Chondrocyte (in vitro differentiated cells): ENCODE measurements around the gene CHST12. TPM values are rescaled to one million over a fixed set of nuclear protein-coding genes. Genes with fewer than 3 reads are reported as not detected.

Experiments used
- DNase-seq: peaks from one replicate; pipeline ENCODE4 v3.0.0; 2021; ENCODE audit warnings: mixed read lengths, low spot score
- H3K27ac Mint-ChIP-seq: one replicate; pipeline ENCODE4 v1.8.0; 2021; ENCODE audit warnings: mild to moderate bottlenecking, moderate library complexity, mixed read lengths; ENCODE audit not compliant: unreplicated experiment
- H3K27me3 Mint-ChIP-seq: 2 replicates; pipeline ENCODE4 v1.8.0; 2021; ENCODE audit warnings: low read depth, mixed read lengths
- H3K36me3 Mint-ChIP-seq: 2 replicates; pipeline ENCODE4 v1.8.0; 2021; ENCODE audit warnings: low read depth, mixed read lengths
- H3K4me1 Mint-ChIP-seq: 2 replicates; pipeline ENCODE4 v1.8.0; 2021; ENCODE audit warnings: low read depth, mild to moderate bottlenecking, mixed read lengths
- H3K4me3 Mint-ChIP-seq: one replicate; pipeline ENCODE4 v1.8.0; 2021; ENCODE audit warnings: mild to moderate bottlenecking, moderate library complexity, mixed read lengths; ENCODE audit not compliant: unreplicated experiment
- H3K9me3 Mint-ChIP-seq: 2 replicates; pipeline ENCODE4 v1.8.0; 2021; ENCODE audit warnings: low read depth, mixed read lengths
- CTCF ChIP-seq: fragments of 200-600 bp; sonication (generic); IDR thresholded peaks from 2 replicates; pipeline ENCODE4 v1.5.0; 2021; ENCODE audit warnings: antibody characterized with exemption, mild to moderate bottlenecking, moderate library complexity
- total RNA-seq: library from RNA; stranded (reverse); gene quantifications from 3 replicates; pipeline ENCODE4 v1.2.1, GENCODE V29; 2021

The CHST12 gene
- total RNA-seq, 1 donor from 2014 or later = 22.4 TPM

GRCh38 chr7:2438186-2438585 is 34.8 kb downstream of the CHST12 start:
- TF ChIP-seq CTCF = no peak
- H3K4me3 Mint-ChIP-seq = no peak overlapping the region
- no peak for DNase-seq
- no peak overlapping the region for H3K27ac Mint-ChIP-seq
- peaks cover 22% of the 10 kb centered on the region for H3K36me3 Mint-ChIP-seq
- H3K4me1 Mint-ChIP-seq = peaks cover 11% of the 10 kb centered on the region
- no peaks in the 10 kb centered on the region for H3K9me3 Mint-ChIP-seq
- no peaks in the 10 kb centered on the region for H3K27me3 Mint-ChIP-seq

GRCh38 chr7:2438775-2439174 is 35.4 kb downstream of the CHST12 start:
- H3K4me1 Mint-ChIP-seq = peaks cover 11% of the 10 kb centered on the region
- H3K4me3 Mint-ChIP-seq = no peak overlapping the region
- DNase-seq = no peak
- H3K9me3 Mint-ChIP-seq = no peaks in the 10 kb centered on the region
- no peak for TF ChIP-seq CTCF
- peaks cover 17% of the 10 kb centered on the region for H3K36me3 Mint-ChIP-seq
- H3K27me3 Mint-ChIP-seq = no peaks in the 10 kb centered on the region
- H3K27ac Mint-ChIP-seq = no peak overlapping the region

DNA sequence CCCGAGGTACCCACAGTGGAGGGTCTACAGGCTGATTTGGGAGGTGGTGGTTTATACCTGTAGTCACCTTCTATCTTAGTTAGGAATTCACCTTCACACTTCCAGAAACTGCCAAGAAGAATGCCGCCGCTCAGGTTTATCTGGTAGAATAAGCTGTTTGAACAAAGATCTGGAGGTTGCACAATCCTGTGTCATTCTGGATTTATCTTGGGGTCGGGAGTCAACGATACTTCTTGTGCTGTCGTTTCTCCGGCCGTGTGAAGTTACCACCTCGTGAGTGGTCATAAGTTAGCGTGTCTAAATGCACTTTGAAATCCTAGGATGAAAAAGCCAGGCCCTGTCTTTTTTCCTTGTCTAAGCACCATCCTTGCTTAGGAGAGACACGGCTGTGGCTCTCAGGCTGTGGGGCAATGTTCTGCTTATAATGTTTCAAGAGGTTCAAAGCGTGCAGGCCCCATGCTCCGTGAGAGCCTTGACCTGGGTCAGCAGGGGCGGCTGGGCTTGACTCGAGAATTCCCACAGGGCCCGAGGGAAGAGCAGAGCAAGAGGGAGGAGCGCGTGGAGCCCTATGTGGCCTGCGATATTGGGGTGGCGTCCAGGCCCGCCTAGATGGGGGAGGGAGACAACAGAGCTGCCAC is 37.3 kb downstream of the CHST12 start:
- no peaks in the 10 kb centered on the region for H3K27me3 Mint-ChIP-seq
- no peak overlapping the region for H3K27ac Mint-ChIP-seq
- H3K4me1 Mint-ChIP-seq = peaks cover 20% of the 10 kb centered on the region
- no peak for TF ChIP-seq CTCF
- H3K36me3 Mint-ChIP-seq = peaks cover 12% of the 10 kb centered on the region
- DNase-seq = no peak
- no peaks in the 10 kb centered on the region for H3K9me3 Mint-ChIP-seq
- no peak overlapping the region for H3K4me3 Mint-ChIP-seq

DNA sequence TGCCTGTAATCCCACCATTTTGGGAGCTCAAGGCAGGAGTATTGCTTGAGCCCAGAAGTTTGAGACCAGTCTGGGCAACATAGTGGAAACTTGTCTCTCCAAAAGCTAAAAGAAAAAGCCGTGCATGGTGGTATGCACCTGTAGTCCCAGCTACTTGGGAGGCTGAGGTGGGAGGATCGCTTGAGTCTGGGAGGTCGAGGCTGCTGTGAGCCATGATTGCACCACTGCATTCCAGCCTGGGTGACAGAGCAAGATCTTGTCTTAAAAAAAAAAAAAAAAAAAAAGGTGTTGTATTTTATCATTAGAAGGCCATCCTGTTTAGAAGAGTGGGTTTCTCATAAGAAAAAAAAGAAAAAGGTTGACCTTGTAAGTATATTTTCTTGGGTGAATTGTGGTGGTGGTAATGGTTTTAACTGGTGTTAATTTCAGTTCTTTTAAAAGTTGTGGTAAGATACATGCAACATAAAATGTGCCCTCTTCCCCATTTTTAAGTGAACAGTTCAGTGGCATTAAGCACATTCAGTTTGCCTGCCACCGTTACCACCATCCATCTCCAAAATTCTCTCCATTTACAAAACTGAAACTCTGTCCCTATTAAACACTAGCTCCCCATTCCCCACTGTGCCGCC is 38.1 kb downstream of the CHST12 start:
- H3K4me3 Mint-ChIP-seq = no peak overlapping the region
- H3K36me3 Mint-ChIP-seq = peaks cover 6% of the 10 kb centered on the region
- H3K27ac Mint-ChIP-seq = no peak overlapping the region
- no peak for DNase-seq
- no peak for TF ChIP-seq CTCF
- H3K4me1 Mint-ChIP-seq = peaks cover 20% of the 10 kb centered on the region
- no peaks in the 10 kb centered on the region for H3K27me3 Mint-ChIP-seq
- no peaks in the 10 kb centered on the region for H3K9me3 Mint-ChIP-seq

- Mint-ChIP-seq H3K36me3 (peaks cover 4% of the 10 kb centered on the region), H3K4me1 (peaks cover 12% of the 10 kb centered on the region), H3K27ac (no peak overlapping the region), H3K27me3 (no peaks in the 10 kb centered on the region), H3K4me3 (no peak overlapping the region), H3K9me3 (no peaks in the 10 kb centered on the region)
- DNase-seq = no peak
- TF ChIP-seq CTCF = no peak
Observed at GRCh38 chr7:2443491-2443890, 40.1 kb downstream of the CHST12 start.
